ENCODE data around the gene ATXN10. TPM values are rescaled to one million over a fixed set of nuclear protein-coding genes. Genes with fewer than 3 reads are reported as not detected.
"Not testable (repeated sequence)": the region's sequence is repeated elsewhere in the genome, so short reads cannot be mapped to it uniquely, and the experiment has no call there.

ATXN10 gene, protein sequence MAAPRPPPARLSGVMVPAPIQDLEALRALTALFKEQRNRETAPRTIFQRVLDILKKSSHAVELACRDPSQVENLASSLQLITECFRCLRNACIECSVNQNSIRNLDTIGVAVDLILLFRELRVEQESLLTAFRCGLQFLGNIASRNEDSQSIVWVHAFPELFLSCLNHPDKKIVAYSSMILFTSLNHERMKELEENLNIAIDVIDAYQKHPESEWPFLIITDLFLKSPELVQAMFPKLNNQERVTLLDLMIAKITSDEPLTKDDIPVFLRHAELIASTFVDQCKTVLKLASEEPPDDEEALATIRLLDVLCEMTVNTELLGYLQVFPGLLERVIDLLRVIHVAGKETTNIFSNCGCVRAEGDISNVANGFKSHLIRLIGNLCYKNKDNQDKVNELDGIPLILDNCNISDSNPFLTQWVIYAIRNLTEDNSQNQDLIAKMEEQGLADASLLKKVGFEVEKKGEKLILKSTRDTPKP
- total RNA-seq, result 84.2 and 88.2 TPM in 2 replicates

DNA sequence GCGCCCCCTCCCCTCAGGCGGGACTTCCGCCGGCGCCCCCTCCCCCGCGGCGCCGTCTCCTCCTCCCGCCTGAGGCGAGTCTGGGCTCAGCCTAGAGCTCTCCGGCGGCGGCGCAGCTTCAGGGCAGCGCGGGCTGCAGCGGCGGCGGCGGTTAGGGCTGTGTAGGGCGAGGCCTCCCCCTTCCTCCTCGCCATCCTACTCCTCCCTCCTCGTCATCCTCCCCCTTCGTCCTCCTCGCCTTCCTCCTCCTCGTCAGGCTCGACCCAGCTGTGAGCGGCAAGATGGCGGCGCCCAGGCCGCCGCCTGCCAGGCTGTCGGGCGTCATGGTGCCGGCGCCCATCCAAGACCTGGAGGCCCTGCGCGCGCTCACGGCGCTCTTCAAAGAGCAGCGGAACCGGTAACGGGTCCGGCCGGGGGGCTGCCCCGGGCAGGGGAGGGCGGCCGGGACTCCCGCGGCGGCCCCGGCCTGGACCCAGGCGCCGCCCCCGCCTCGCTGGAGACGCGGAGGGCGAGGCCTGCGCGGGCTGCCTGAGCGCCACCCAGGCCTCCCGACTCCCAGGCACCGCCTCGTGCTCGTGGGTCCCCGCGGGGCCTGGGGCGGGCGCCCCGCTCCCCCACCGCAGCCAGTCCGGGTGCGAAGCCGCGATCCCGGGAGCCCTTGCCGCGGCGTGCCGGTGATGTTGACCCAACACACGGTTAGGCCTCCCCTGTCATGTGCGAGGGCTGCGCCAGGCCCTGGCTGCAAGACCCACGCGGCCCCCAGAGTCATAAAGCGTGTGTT, at the start of gene ATXN10:
Gene ATXN10, plus strand, starts transcription at position 52 of the 781 bp plus-strand sequence. Its CDS starts 230 bp downstream, at position 282.
- intact Hi-C loops (cut with micrococcal nuclease), result loop anchor here (1.0 to 10.0 kb wide), 4 partner anchors 260 to 427 kb away; partner anchors contain the start of genes KIAA0930, RIBC2 and SMC1B

DNA sequence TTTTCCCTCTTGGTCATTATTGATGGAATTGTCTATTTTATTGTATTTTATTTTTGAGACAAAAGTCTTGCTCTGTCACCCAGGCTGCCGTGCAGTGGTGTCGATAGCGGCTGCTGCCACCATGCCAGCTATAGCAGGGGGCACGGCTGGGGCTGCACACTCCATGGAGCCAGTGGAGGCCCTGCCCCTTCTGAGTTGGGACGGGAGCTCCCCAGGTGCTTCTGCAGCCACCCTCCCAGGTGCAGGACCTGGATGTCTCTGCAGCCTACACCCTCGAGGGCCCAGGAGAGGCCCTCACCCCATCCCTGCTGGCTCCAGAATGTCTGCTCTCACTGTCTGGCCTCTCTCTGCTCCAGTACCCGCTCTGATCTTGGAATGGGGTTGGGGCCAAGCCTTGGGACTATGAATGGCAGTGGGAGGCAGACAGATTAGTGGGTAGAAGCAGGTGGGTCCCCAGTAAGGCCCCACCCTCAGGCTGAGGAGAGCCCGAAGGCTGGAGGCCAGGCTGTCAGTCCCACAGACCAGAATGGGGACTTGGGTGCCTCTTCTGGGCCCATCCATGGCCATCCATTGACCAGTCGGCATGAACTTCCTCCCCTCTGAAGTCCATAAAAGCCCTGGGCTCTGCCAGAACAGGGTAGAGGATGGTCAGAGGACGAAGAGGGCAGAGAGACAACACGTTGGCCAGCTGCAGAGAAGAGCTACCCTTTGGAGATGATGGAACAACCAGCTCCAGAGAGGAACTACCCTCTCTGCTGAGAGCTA, 49.6 kb upstream of the ATXN10 start:
- intact Hi-C loops (cut with micrococcal nuclease), result no loop called here

DNA sequence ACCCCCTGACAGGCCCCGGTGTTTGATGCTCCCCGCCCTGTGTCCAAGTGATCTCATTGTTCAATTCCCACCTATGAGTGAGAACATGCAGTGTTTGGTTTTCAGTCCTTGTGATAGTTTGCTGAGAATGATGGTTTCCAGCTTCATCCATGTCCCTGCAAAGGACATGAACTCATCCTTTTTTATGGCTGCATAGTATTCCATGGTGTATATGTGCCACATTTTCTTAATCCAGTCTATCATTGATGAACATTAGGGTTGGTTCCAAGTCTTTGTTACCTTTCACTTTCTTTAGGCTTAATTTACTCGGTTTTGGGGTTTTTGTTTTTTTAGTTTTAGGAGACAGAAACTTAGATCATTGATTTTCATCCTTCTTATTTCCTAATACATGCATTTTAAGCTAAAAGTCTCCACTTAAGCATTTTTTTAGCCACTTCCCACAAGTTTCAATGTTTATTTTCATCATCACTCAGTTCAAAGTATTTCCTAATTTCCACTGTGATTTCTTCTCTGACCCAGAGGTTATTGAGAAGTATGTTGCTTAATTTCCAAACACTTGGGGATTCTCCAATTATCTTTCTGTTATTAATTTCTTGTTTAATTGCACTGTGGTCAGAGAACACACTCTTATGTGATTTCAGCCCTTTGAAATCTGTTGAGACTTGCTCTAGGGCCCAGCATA, 48.0 kb upstream of the ATXN10 start:
- intact Hi-C loops (cut with micrococcal nuclease), result not testable (repeated sequence)

DNA sequence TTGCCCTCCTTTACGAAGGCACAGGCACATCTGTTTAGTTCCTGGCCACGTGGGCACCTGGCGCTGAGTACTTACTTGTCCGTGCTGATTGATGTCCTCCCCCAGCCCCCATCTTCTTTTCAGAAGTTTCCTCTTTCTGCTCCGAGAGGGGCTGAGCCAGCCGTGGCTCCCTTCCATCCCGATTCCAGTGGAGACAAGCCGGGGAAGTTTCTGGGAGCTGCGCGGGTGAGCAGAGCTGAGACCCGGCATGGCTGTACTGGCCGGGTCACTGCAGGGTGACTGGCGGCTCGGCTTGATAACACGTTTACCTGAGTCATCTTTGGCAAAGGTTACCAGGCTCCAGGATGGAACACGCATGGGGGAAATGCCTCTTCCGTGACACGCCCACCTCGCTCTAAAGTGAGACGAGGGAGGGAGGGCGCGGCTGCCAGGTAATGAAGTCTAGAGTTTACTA, 45.4 kb upstream of the ATXN10 start:
- intact Hi-C loops (cut with micrococcal nuclease), result no loop called here

DNA sequence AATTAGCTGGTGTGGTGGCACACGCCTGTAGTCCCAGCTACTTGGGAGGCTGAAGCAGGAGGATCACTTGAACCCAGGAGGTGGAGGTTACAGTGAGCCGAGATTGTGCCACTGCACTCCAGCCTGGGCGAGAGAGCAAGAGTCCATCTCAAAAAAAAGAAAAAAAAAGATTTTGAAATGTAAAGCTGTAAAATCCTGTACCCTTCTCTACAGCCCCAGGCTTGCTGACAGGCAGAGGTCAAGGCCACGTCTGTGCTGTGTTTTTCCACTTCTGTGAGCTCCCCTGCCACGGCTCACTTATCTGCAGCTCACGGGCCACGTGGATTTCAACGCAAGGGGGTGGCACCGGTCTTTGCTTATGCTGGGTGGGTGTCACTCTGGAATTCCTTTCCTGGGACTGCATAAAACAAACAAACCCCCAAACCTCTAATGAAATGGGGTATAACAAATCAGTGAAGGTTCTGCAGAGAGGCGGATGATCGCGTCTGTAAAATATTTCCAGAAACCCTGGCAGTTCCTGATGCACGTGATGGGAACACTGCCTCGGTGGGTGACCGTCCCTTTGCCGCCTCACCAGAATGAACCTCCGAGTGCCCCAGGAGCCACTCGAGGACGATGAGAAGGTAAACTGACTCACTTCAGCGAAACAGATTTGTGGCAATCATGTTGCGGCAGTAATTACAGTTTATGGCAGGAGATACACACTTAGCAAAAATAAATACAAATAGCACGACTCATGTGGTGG, 44.0 kb upstream of the ATXN10 start:
- intact Hi-C loops (cut with micrococcal nuclease), result no loop called here

DNA sequence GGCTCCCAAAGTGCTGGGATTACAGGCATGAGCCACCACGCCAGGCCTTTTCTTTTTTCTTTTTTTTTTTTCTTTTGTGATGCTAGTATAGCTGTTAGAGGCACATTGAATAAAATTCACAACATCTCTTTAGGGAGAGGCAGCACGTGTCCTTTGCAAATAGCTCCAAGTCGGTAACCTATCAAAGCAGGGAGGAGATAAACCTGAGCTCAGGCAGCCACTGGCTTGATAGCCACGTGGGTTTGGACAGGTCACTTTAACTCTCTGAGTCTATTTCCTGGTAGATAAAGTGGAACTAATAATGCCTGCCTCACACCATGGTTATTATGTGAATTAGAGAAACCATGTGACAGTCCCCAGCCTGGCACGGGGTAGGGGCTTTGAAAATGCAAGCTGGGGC, 43.1 kb upstream of the ATXN10 start:
- intact Hi-C loops (cut with micrococcal nuclease), result no loop called here

DNA sequence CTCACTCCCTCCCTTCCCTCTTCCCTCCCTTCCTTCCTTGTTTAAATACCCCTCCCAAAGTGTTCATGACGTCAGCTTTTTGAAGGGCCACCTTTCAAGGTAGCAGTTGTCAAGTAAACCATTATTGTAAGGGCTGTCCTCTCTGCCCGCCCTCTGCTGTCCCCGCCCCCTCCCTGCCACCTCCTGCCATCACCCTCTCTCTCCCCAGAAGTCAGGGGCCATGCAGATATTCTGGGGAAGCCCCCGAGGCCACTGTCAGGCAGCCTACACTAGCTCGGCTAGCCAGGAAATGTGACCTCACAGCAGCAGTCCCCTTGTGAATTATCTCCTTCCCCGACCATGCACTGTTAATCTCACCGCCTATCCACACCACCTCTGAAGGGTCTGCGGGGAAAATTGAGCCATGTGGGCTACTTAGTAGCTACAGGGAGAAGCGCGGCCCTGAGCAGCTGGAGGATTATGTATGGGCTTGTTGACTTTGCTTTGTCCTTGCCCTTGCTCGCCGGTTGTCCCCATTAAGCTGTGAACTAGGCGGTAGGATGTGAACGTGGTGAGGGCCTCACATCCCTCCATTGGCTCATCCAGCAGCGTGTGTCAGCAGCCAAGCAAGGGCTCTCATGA, 42.1 kb upstream of the ATXN10 start:
- intact Hi-C loops (cut with micrococcal nuclease), result no loop called here

DNA sequence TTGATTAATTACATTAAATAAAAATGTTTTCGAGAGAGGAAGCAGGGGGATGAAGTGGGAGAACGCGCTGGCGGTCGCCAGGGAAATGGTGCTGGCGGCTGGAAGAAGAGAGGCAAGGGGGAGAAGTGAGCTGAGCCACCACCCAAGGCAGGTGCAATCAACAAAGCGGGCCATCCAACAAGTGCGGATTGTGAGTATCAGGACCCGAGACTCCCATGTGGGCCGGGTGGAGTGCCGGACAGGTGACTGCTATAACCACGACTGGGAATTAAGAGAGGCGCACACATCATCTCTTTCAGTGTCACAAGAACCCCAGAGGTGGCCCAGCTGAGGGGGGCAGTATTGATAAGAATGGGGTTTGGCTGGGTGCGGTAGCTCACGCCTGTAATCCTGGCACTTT, 41.2 kb upstream of the ATXN10 start:
- intact Hi-C loops (cut with micrococcal nuclease), result no loop called here

DNA sequence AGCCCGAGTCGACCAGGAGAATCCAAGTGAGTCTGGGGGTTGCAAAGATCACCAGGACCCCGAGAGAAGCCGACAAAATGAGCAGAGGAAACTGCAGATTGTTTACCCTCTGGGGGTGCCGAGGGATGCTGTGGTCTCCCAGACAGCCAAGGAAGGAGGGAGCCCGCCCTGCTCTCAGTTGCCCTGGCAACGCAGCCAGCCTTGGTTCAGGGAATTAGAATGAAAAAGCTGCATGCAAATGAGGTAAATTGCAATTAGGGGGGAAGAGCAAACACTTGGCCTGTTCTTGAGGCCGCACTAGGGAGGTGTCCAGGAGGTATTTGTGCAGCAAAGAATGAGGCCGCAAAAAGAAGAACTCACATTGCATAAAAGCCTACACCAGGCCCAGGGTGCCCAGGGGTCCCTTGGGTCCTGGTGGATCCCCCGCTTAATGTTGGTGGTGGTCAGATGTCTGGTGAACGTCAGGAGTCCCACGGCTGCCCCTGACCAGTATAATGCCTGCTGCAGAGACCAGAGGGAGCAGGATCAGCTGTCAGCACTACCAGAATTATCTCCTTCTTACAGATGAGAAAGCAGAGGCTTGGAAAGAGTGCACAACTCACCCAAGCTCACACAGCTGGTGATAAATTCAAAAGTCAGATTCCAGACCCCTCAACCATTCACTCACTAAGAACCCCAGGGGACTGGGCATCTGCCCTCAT, 40.3 kb upstream of the ATXN10 start:
- intact Hi-C loops (cut with micrococcal nuclease), result no loop called here

DNA sequence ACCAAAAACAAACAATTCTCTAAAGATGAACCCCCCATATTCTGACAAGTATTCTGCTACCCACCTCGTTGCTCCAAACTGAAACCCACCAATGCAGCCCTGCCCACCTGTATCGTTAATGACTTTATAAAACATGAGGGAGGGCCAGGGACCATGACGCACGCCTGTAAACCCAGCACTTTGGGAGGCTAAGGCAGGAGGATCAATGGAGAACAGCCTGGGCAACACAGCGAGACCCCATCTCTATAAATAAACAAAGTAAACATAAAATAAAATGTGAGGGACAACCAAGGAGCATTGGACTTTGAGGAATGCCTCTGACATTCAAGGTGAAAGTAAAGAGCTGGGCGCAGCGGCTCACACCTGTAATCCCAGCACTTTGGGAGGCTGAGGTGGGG, 39.8 kb upstream of the ATXN10 start:
- intact Hi-C loops (cut with micrococcal nuclease), result no loop called here

DNA sequence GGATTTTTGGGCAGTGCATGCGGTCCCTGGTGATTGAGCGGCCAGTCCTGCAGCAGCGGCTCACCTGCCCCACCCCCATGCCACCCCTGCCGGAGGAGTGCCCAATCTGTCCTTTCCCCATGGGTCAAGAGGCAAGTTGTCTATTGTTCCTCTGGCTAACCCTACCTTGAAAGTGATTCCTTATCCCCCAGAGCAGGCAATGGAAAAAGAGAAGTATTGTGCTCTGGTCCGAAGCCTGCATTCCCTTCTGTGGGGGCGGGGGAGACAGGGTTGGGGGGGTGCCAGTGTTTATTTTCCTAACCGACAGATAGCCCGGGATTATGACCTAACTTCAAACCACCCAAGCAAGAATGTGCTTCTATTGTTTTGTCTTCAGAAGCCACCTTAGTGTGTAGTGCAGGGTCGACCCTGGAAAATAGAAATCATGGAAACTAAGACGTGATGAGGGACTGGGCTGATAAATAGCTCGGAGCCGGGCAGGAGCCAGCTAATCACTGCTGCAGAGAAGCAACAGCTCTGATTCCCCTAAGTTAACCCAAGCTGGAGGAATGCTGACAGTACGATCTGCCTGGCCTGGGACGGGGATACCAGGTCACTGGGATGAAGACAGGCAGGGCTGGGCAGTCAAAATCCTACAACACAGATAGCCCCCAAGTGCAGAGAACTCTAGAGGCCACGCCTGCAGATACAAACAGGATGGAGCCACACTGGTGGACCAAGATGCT, 38.7 kb upstream of the ATXN10 start:
- intact Hi-C loops (cut with micrococcal nuclease), result no loop called here

DNA sequence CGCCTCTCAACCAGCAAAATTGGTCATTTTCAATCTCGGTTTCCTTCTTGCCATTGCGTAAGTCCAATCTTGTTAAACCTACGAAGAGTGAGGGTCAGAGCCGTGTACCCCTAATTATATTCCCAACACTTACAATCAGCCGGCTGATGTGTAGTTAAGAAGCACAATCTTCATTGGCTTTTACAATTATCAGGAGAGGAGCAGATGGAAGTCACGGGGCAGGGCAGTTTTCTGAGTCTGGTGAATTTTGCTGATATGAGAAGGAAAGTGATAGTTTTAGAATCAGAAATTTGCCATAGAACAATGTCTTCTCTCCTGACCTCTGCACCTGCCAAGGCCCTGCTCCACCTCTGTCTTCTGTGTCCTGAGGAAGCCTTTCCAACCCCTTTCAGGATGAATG, 35.0 kb upstream of the ATXN10 start:
- intact Hi-C loops (cut with micrococcal nuclease), result no loop called here

DNA sequence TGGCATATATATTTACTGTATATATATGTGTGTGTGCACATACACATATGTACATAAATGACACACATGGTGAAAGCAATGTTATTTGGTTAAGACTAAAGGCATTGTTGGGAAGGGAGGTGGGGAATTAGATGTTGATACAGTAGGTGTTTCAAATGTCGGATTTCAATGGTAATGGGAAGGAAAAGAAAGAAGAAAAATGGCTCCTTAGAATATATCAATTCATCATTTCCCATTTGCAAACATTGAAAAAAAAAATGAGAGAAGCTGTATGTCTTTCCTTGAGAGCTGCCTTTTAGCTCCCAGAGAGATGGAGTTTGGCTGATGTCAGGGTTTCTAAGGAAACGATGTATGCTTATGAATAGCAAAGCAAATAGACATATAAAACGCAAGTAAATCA, 33.4 kb upstream of the ATXN10 start:
- intact Hi-C loops (cut with micrococcal nuclease), result no loop called here

DNA sequence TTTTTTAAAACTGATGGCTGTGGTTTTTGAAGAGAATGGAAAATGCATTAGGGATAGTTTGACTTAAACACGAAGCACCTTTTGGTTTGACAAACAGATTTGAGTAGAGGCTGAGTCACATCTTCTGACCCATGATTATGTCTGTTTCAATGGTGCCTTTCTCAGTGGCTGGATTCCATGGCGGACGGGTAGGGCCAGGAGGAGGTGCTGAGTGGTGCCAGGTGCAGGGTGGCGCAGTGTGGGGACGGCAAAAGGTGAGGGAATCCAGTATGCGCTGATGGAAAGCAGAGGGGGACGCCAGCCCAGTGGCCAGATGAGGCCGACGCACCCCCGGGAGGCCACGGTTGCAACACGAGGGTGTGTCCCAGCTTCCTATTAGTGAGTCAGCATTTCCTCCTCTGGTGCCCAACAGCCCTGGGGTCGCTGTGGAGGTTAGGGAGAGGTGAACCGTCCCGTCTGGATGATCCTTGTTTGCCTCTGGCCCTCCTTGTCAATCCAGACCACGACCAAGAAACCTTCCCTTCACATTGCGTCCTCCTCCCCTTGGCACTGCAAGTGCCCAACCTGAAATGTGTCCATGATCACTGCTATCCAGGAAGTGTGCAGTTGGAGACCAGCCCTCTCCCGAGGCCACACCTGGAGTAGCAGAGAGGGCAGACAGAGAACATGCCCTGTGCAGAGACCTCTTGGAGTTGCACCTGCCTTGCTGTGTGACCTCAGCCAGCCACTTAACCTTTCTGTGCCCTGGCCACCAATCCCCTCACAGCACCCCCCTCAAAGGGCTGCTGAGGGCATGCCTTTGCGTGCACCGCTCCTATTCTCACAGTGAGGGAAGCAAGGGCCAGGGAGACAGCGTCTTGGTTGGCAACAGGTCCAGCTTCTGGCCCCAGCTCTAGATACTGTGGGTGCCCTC, 32.5 kb upstream of the ATXN10 start:
- intact Hi-C loops (cut with micrococcal nuclease), result no loop called here

DNA sequence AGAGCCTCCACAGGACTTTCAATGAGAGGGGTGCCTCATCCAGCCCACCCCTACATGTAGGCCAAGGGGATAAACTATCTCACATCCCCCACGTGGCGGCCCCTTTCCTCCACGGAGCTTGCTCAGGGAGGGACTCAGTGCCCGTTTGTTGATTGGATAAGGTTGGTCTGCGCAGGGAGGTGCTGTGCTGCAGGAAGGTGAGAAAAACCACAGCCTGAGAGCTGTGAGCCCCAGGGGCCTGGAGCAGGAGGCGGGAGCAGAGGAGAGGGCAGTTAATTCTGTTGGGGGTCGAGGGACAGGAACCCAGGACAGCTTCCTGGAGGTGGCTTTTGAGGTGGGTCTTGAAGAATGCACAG, 31.9 kb upstream of the ATXN10 start:
- intact Hi-C loops (cut with micrococcal nuclease), result no loop called here

DNA sequence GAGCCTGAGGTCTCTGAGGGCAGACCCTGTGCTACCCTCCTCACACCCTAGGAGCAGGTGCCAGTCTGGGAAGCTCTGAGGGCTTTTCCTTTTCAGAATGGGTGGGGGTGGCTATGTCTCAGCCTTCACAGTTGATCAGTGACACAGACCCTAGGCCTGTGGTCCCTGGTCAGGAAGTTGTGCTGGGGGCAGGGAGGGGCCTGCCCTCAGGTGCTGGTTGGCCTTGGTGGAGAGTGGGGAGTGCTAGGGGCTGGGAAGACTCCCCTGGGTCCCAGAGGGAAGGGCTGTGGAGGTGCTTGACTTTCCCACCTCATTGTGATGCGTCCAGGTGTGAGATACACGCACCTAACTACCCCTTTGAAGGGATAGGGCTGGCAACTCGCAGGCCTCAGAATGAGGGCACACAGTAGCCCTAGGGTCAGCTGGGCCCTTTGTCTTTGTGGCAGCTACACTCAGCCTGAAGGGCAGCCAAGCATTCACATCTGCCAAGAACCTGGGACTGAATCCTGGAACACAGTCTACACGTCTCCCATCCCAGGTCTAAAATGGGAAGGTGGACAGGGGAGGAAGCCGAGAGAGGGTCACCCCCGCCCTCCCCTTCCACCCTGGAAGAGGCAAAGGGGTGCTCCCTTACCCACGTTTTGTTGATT, 31.2 kb upstream of the ATXN10 start:
- intact Hi-C loops (cut with micrococcal nuclease), result no loop called here

Measured in T-helper 1 cell treated with Interleukin-12 subunit alpha and Interleukin-12 subunit beta and Interleukin-4 antibody, amounts not matched to agents 30 ng/mL and 1 ng/mL, for 36 hours (primary cell).